DLD1 (cell line): ENCODE results near the gene FURIN.
"Not testable (repeated sequence)": the region's sequence is repeated elsewhere in the genome, so short reads cannot be mapped to it uniquely, and the experiment has no call there.

Source experiments
- in situ Hi-C: cut with HindIII; loops from 2 replicates; pipeline ENCODE4 v1.10.0; 2017; ENCODE audit warnings: low sequenced_read_pairs

The FURIN gene

DNA sequence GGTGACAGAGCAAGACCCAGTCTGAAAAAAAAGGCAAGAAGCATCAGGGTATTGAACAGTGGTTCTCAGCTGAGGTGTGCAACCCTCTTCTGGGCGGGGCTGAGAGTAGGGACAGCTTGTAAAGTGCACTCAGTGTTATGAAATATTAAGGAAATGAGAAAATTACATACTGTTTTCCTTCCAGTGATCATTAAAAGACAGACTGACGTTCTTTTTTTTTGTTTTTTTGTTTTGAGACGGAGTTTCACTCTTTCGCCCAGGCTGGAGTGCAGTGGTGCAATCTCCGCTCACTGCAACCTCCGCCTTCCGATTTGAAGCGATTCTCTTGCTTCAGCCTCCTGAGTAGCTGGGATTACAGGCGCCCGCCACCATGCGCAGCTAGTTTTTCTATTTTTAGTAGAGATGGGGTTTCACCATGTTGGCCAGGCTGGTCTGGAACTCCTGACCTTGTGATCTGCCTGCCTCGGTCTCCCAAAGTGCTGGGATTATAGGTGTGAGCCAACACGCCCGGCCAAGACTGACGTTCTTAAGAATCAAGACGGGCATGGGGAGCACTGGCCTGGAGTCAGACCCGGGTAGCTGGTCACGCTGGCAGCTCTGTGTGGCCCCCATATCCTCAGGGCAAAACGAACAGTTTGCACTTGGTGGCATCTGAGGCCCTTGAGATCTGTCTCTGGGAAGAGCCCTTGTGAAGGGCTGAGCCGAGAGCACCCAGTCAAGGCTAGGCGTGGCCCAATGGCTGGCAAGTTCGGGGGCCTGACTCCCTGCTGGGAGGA, 46.1 kb downstream of the FURIN start:
- in situ Hi-C loops, result no loop called here

DNA sequence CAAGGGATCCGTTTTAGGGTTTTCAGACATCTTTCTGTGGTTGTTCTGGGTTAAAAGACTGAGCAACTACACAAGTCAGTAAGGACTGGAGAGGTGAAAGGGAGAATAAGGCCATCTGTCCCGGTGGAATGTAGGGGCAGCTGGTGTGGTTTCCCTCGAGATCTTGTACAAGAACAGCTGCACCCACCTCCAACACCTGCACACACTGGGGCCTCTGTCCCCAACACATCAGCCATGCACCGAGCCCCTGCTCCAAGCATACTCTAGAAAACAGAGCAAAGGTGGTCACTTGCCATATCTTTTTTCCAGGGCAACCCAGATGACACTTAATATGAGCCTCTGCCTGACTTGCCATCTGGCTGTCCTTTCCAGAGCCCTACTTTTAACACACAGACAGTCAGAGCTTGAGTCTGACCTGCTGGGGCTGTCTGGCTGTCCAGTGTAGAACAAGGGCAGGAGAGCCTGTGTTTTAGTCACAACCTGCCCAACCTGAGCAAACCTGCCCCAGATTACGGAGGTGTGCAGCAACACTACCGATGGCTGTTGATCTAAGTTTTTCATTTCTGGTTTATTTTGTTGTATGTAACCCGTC, 46.9 kb downstream of the FURIN start:
- in situ Hi-C loops, result no loop called here

DNA sequence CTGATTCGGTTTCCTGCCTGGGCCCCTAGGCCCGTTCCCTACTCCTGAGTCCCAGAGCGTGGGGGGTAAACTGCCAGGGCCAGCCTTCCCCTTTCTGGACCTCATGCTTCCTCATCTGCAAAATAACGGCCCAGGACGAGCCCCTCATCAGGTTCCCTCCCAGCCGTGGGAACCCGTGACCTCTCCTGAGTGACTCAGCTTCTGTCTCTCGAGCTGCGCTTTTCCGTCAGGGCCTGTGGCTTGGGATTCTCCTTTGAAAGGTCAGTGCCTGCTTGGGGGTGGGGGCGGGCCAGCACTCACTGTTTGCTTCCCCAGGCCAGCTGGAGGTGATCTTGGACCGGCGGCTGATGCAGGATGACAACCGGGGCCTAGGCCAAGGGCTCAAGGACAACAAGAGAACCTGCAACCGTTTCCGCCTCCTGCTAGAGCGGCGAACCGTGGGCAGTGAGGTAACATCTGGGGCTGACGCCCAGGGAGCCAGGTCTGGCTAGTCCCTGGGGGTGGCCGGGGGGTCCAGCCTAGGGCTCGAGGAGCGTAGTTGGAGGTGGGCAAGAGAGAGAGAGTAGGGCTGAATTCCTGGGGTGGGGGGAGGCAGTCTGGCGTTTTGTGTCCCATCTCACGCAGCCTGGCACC, 47.5 kb downstream of the FURIN start:
- in situ Hi-C loops, result no loop called here

DNA sequence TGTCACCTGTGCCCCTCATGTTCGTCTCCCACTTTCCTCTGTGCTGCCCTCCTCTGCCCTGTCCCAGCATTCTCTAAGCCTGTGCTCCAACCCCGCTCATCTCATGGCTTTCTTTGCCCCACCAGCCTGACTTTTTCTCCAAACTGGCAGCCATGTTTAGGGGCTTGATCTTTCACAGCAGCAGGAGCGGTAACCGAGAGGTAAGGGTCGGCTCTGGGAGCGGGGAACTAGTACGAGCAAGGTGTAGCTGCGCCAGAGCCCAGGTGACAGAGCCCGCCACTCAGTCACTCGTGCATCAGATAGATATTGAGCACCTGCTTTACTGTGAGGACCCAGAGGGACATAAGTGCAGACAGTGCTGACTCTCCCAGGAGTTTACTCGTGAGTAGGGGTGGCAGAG, 48.1 kb downstream of the FURIN start:
- in situ Hi-C loops, result no loop called here

DNA sequence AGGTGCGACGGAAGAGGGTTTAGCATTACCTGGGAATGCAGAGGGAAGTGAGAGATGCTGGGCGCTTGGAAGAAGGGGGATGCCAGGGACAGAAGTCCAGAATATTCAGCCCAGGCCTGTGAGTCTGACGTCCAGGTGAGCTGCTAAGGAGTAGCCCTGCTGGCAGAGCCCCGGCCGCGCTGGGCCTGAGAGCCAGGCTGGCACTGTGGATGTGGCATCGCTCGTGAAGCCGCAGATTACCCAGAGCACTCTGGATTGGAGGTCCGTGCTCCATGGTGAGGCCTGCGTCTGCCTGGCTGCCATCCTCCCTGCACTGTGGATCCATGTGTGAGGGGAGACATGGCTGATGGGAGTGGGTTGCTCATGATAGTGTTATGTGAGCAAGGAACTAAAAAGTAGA, 49.2 kb downstream of the FURIN start:
- in situ Hi-C loops, result no loop called here

DNA sequence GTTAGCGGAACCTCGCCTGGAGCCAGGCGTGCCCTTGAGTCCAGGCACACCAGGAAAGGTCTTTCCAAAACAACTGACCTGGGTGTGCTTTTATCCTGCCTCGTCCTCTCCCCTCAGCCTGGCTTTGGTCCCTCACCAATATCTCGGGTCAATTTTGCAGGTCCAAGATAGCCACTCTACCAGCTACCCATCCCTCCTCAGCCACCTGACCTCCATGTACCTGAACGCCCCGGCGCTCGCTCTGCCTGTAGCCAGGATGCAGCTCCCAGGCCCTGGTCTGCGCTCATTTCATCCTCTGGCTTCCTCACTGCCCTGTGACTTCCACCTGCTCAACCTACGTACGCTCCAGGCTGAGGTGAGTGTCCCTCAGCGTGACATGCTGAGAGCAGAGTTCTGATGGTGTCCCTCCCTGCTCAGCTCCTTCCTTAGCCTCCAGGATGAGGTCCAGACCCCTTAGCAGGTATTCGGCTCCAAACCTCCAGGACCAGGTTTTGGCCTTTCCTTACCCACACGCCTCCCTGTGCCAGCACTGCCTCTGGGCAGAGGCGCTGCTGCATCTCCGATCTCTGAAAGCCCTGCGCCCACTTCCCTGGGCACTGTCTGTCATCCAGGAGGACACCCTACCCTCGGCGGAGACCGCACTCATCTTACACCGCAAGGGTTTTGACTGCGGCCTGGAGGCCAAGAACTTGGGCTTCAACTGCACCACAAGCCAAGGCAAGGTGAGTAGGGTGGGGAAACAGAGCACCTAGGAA, 49.8 kb downstream of the FURIN start:
- in situ Hi-C loops, result no loop called here

DNA sequence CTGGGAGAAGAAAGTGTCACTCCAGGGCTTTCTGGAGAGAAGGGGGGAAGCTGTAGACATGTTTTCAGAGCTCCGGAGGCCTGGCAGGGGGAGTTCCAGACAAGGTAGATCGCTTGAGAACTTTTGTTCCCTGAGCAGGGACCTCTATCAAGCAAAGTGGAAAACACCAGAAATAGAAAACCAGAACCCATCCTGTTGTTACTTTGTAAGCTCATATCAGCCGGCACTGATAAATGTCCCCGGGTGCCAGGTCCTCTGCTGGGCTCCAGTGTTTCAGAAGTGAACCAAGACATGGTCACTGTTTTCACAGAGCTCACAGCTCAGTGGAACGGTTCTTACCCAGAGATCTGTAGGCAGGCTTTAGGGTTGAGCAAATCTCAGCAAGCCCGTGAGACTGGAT, 50.4 kb downstream of the FURIN start:
- in situ Hi-C loops, result no loop called here

DNA sequence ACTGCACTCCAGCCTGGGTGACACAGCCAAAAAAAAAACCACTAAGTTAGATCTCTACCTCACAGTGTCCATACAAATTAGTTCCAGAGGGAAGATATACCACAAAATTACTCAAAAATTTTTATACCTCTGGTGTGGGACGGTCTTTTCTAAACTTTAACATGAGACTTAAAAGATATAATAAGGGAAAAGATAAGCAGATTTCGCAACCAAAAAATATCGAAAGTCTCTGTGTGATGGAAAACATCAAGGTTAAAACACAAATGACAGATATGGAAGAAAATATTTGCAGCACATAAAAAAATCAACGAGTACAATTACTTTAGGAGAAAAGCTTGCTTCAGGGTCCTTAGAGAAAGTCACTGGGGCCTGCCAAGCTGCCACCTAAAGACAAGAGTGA, 53.5 kb downstream of the FURIN start:
- in situ Hi-C loops, result no loop called here

DNA sequence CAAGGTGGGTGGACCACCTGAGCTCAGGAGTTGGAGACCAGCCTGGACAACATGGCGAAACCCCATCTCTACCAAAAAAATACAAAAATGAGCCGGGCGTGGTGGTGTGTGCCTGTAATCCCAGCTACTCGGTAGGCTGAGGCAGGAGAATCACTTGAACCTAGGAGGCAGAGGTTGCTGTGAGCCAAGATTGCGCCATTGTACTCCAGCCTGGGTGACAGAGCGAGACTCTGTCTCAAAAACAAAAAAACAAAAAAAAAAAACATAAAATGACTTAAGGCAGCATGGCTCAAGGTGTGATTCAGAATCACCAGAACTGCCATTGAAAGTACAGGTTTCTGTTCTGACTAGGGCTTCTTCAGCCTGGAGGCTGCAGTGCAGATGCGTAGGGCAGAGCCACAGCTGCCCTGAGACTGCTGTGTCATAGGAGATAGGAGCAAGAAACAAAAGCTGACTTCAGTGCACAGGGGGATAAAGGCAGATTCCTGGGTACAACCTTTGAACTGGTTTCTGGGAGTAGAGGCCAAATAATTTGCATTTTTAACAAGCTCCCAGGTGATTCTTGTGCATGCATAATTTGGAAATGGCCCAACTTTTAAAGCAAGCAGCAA, 54.4 kb downstream of the FURIN start:
- in situ Hi-C loops, result not testable (repeated sequence)

DNA sequence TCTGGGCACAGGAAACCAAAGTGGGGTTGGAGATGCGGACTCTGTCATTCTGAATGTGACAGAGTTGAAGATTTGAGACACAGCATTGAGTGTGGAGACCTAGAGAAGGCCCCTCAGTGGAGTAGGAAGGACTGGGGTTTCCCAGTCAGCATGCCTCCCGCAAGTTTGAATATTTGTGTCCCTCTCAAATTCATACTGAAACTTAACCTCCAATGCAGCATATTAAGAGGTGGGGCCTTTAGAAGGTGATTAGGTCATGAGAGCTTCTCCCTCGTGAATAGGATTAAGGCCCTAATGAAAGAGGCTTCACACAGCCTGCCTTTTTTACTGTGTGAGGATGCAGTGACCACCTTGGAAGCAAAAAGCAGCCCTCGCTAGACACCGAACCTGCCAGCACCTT, 56.0 kb downstream of the FURIN start:
- in situ Hi-C loops, result no loop called here

DNA sequence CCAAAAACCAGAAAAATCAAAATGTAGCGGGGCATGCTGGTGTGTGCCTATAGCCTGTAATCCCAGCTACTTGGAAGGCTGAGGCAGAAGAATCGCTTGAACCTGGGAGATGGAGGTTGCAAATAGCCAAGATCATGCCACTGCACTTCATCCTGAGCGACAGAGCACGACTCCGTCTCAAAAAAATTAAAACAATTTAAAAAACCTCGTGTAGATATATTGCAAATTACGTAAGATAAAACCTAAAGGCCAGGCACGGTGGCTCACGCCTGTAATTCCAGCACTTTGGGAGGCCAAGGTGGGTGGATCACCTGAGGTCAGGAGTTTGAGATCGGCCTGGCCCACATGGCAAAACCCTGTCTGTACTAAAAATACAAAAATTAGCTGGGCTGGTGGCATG, 58.4 kb downstream of the FURIN start:
- in situ Hi-C loops, result loop anchor here (25.0 kb wide), 1 partner anchor 439 kb away; no protein-coding TSS in a partner anchor

DNA sequence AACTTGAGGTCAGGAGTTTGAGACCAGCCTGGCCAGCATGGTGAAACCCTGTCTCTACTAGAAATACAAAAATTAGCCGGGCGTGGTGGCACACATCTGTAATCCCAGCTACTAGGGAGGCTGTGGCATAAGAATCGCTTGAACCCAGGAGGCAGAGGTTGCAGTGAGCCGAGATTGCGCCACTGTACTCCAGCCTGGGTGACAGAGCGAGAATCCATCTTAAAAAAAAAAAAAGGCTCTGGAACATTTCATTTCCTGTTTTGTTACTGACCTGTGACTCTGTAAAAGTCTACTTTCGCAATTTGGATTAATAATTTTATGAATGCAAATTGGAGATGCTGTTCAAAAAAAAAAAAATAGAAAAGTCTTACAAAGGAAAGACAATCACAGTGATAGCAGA, 59.7 kb downstream of the FURIN start:
- in situ Hi-C loops, result loop anchor here (25.0 kb wide), 1 partner anchor 441 kb away; no protein-coding TSS in a partner anchor

DNA sequence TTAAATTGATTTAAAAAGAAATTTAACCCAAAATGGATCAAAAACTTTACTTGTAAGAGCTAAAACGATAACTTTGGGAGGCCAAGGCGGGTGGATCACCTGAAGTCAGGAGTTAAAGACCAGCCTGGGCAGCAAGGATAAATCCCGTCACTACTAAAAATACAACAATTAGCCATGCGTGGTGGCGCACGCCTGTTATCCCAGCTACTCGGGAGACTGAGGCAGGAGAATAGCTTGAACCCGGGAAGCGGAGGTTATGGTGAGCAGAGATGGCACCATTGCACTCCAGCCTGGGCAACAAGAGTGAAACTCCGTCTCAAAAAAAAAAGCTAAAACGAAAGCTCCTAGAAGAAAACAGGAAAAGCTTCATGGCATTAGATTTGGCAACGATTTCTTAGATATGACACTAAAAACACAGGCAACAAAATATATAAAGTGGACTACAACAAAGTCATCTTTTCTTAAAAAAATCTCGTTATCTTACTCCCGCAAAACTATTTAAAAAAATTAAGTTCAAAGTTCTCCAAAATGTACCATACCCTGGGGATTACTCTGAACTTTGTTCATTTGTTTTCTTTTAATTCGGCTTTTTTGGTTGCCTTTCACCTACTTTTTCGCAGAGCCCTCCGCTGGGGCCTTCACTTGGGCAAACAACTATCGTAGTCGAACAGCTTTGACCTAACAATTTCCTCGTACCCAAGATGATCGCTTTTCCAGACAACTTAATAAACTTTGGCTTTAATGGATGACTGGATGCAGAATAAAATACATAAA, 61.0 kb downstream of the FURIN start:
- in situ Hi-C loops, result loop anchor here (25.0 kb wide), 1 partner anchor 442 kb away; no protein-coding TSS in a partner anchor

DNA sequence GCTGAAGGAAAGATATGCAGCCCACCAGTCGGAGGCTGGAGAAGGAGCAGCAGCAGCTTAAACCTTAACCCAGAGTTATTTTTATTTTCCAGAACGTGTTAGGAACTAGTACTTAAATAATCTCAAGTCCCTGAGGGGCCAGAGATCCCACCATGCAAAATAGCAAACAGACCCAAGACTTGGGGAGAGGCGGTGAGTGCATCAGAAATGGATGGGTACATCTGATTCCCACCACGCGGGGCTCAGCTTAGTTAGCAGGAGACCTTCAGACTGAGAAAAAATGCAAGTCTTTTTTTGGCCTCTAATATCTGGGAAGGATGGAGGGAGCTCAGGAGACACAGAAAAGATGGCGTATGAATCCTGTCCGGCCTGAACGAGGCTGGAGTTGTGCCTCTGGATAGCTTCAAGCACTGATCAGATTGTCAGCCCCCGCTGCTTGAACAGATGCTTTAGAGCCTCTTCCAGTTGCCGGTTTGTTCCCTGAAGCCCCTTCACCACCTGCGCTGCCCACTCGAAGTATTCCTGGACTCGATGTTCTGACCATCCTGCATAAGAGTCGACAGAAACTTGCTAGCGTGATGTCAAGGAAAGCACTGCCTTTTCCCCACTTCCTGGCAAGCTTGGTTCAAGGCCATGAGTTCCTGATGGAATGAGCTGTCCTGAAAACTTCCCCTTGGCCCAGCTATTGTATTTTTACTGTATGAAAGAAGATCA, 62.6 kb downstream of the FURIN start:
- in situ Hi-C loops, result loop anchor here (25.0 kb wide), 1 partner anchor 444 kb away; no protein-coding TSS in a partner anchor

DNA sequence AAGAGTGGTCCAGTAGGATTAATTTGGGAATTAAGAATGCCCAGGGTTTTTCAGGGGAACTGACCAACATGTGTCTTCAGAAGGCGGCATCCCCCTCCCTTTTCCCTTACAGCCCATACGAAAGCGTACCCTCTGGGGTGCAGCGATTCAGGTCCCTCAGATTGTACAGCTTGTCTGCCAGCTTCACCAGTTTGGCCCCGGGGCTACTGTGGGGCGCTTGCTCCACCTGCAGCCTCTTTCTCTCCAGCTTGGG, 63.1 kb downstream of the FURIN start:
- in situ Hi-C loops, result loop anchor here (25.0 kb wide), 1 partner anchor 444 kb away; no protein-coding TSS in a partner anchor

DNA sequence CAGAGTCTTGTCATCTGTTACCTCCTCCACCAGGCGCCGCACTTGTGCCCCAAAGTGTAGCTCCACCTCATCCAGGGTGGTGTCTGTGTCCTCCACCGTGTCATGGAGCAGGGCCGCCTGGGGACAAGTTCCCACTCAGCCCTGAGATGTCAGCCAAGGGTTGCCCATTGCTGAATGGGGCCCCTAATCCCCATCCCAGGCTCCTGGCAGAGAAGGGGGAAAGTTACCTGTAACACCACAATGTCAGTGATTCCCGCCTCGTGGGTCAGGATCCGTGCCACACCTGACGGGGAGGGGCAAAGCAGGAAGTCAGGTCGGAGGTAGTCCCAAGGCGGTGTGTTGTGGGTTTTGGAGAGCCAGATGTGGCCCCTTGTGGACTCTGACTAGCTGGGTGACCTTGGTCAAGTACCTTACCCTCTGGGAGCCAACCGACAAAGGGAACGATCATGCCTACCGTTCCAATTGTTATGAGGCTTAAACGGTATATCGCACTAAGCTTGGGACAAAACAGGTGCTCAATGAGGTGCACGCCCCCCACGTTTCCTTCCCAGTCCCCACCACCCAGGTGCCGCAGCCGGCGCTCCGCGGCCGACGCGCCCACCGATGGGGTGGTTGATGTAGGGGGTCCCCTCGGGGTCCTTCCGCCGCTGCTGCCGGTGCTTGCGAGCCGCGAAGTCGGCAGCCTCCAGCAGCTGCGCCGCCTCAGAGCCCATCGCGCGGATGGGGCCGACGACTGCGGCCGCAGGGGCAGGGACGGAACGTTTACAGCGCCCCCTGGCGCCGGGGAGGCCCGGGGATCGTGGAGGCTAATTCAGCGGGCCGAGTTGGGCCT, 63.7 kb downstream of the FURIN start, which contains the start of gene HDDC3:
HDDC3 (minus strand) TSS at position 722 of the 832 bp plus-strand sequence; CDS start at position 713, 9 bp downstream.
- in situ Hi-C loops, result loop anchor here (25.0 kb wide), 1 partner anchor 445 kb away; no protein-coding TSS in a partner anchor

DNA sequence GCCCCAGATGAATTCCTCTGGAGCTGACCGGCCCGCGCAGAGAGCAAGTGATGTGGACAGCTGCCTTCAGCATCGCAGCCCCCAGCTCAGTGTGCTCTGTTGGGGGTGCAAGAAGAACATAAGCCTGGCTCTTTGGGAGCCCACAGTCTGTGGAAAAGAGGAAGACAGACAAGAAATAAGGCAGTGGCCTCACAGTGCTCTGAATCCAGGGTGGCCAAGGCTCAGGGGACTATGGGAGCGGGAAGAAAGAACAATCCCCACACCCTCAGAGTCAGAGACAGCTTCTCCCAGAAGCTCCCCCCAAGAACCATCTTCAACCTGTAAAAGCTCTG, 64.2 kb downstream of the FURIN start:
- in situ Hi-C loops, result loop anchor here (25.0 kb wide), 1 partner anchor 445 kb away; no protein-coding TSS in a partner anchor
